ENCODE measurements around the gene CTLA4.

The CTLA4 gene

GRCh38 chr2:203893401-203893800 is 25.8 kb downstream of the CTLA4 start:
- DNase-seq: no peak

- DNase-seq: no peak
Observed at GRCh38 chr2:203893840-203894239, 26.3 kb downstream of the CTLA4 start.

- no peak for DNase-seq
Observed at GRCh38 chr2:203894262-203894661, 26.7 kb downstream of the CTLA4 start.

- DNase-seq: no peak
Observed at GRCh38 chr2:203897544-203897943, 30.0 kb downstream of the CTLA4 start.

- no peak for DNase-seq
Observed at GRCh38 chr2:203898657-203899056, 31.1 kb downstream of the CTLA4 start.

- DNase-seq: no peak
Observed at GRCh38 chr2:203900253-203900652, 32.7 kb downstream of the CTLA4 start.

GRCh38 chr2:203904022-203904421 is 36.5 kb downstream of the CTLA4 start:
- DNase-seq: no peak

- no peak for DNase-seq
Observed at GRCh38 chr2:203905656-203906055, 38.1 kb downstream of the CTLA4 start.

- DNase-seq: no peak
Observed at GRCh38 chr2:203908066-203908796, 40.7 kb downstream of the CTLA4 start.

GRCh38 chr2:203908797-203909185 is 41.2 kb downstream of the CTLA4 start:
- DNase-seq: no peak

GRCh38 chr2:203909261-203909967 is 41.8 kb downstream of the CTLA4 start:
- no peak for DNase-seq

- DNase-seq: no peak
Observed at GRCh38 chr2:203909974-203910373, 42.4 kb downstream of the CTLA4 start.

- DNase-seq: no peak
Observed at GRCh38 chr2:203913947-203914346, 46.4 kb downstream of the CTLA4 start.

- no peak for DNase-seq
Observed at GRCh38 chr2:203914546-203915182, 47.1 kb downstream of the CTLA4 start.

- no peak for DNase-seq
Observed at GRCh38 chr2:203915256-203915655, 47.7 kb downstream of the CTLA4 start.

GRCh38 chr2:203916756-203917155 is 49.2 kb downstream of the CTLA4 start:
- DNase-seq: no peak

GRCh38 chr2:203918264-203918663 is 50.7 kb downstream of the CTLA4 start:
- no peak for DNase-seq

- no peak for DNase-seq
Observed at GRCh38 chr2:203918839-203919238, 51.3 kb downstream of the CTLA4 start.

Data from NCI-H510A (cell line).